Fibroblast of skin of left biceps (primary cell): ENCODE results near the gene IMMP2L.
A peak's percentile ranks its signal among the peaks of the same experiment; 100 is the strongest.

ENCODE experiments used
- DNase-seq, 2 experiments: peaks; one replicate each; pipeline ENCODE4 v3.0.0-alpha.2; 2013; ENCODE audit warnings: low read depth in 2 of 2

IMMP2L gene

GRCh38 chr7:110994028-110994967, 568.0 kb downstream of the IMMP2L start:
- DNase-seq, result no peak

- DNase-seq, result no peak
These were observed 573.3 kb downstream of the IMMP2L start for GRCh38 chr7:110988890-110989501.

DNA sequence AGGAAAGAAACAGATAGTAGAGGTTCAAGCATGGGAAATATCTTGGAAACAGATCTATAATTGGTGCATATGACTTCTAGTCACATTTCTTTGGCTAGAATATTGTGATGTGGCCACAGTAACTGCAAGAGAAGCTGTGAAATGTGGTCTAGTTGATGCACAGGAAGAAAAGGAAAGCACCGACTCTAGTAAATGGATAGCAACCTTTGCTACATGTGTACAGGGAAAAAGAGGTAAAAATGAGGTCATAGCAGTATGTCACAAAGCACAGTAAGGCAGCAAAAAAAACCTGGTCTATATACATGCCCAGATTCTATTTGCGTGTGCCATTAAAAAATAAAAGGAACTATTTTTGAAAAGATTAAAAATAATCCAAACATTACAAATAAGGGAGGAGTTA, 573.9 kb downstream of the IMMP2L start:
- DNase-seq, result no peak

GRCh38 chr7:110987127-110987693, 575.1 kb downstream of the IMMP2L start:
- no peak for DNase-seq

- no peak for DNase-seq
These were observed 578.4 kb downstream of the IMMP2L start for GRCh38 chr7:110983822-110984456.

GRCh38 chr7:110977127-110977737, 585.1 kb downstream of the IMMP2L start:
- DNase-seq, result peak; percentile 15 to 24

GRCh38 chr7:110975486-110975885, 586.8 kb downstream of the IMMP2L start:
- DNase-seq, result no peak

DNA sequence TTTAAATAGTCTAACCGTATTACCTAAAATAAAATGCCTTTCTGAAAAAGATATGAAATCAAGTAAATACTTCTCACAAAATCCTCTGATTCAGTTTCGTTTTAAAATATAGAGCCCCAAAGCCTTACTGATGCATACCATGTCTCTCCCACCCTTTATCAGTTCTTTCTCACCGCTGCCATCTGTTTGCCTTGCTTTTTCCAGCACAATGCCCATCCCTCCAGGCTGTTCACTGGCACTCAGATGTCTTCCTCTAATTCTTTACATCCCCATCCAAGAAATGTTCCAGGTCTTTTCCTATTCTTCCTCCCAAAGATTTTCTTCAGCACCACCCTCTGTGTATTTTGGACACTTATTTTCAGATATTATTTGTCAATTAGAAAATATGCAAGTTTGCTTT, 587.9 kb downstream of the IMMP2L start:
- no peak for DNase-seq

DNA sequence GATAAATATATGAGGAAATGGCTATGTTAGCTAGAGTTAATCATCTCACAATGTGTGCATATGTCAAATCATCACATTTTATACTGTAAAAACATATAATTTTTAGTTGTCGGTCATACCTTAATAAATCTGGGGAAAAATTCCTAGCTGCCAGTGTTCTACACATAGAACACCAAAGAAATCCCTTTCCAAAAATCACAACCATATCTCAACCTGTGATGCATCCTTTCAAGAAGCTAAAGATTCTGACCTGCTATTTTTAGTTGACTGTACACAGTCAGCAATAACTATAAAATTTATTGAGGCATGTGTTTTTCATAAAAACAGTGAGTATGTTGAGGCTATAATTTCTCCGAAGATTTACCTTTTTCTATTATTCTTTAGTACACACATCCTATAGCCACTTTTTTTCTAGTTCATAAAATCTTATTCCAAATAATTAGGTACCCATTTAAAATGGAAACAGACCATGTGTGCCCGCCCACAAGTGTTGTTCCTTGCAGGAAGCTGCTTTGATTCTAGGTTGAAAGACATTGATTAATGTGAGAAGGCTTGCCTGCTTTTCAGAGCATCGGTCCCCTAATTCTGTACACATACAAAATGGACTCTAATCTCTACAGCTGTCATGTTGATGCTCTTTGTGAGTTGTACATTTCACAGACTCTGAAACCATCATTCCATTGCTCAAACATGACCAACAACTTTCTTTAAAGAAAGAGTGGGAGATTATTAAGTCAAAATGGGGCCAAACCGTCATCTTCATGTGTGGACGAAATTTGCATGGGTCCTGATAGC, 588.9 kb downstream of the IMMP2L start:
- peak; percentile 9 to 25 for DNase-seq

DNA sequence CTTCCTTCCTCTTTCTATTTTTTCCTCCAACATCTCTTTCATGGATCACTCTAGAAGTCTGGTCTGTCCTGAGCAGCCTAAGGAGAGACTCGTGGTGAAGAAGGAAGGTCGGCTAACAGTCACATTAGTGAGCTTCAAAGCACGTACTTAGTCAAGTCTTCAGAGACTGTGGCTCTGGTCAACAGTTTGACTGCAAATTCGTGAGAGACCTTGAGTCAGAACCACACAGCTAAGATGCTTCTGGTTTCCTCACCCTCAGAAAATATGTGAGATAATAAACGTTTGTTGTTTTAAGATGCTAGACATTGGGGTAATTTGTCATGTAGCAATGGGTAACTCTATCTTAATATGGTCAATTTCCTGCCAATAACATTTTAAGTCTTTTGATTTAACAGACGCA, 597.5 kb downstream of the IMMP2L start:
- DNase-seq, result no peak

DNA sequence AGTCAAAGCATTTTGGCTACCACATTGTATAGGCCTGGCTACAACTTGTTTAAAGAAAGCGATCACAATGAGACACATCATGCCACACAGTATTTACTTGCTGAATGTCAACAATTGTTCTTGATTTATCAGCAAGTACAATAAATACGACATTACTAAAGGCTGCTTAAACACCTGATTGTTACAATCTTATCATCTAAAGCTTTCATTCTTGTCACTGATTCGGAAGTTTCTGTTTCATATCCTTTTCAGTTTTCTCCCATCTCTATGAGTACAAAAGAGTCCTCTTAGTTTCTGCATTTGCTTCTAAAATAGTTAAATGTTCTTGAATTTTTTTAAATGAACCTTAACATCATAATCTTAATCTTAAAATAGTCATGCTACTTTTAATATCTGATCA, 599.5 kb downstream of the IMMP2L start:
- DNase-seq, result no peak

DNA sequence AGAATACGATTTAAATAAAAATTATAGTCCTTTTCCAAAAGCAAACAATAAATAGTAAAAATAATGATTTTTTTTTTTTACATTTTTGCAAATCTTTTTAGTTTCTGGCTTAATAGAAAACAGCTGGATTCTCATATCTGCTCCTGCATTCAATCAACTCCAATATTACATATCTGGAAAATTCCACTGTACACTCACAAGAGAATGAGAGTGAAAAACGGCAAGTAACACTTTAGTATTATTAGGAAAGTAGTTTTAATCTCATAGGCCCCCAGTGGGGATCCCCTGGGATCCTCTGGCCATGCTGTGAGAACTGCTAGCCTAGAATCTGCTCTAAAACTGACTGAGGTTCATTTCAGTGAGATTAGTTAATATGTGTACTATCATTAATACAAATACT, 599.9 kb downstream of the IMMP2L start:
- DNase-seq, result peak in 1 of 2 experiments; percentile 9

GRCh38 chr7:110960811-110961210, 601.5 kb downstream of the IMMP2L start:
- no peak for DNase-seq

- no peak for DNase-seq
These were observed 614.0 kb downstream of the IMMP2L start for GRCh38 chr7:110948280-110948679.

GRCh38 chr7:110947408-110947807, 614.9 kb downstream of the IMMP2L start:
- DNase-seq, result no peak

- no peak for DNase-seq
These were observed 617.2 kb downstream of the IMMP2L start for GRCh38 chr7:110944966-110945644.

- no peak for DNase-seq
These were observed 617.8 kb downstream of the IMMP2L start for GRCh38 chr7:110944448-110944847.

DNA sequence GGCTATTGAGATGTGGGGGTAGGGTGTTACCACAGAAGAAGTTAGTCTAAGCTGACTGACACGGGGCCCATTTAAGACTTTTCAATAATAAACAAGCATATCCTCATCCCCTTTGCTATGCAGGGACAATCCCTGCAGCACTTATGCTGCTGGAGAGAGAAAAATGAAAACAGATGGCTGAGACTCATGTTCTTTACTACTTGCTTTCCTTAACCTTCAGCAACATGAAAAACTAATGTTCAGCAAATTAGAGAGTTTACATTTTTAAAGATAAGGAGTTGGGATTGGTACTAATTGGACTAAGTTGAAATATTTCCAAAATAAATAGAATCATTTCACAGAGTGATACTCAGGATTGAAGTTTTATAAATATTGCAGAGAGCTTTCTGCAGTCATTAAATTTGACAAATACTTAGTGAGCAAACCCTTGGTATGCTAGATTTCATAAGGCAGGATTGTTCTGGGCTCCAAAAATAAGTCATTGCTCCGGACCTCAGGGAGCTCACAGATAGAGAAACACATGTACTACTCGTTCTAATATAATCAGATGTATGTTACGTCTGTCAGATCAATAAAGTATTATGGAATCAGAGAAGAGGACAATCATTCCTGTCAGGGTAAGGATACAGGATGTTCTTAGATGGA, 618.5 kb downstream of the IMMP2L start:
- DNase-seq, result peak; percentile 55 to 62

DNA sequence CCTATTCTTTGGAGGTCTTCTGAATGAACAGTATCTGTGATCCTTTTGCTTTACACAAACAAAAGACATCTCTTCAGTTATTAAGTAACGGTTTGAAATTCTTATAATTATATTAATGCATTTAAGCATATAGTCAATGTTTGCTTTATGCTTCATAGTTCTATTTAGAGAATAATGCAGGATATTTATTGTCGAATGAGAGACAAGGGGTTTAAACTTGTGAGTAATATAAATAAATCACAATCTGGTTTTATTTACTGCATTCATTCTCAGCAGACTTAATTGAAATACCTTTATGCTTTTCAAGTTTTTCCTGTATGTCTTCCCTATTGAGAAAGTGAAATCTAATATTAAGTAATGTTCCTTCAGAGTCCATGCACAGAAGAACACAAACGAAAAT, 620.9 kb downstream of the IMMP2L start:
- no peak for DNase-seq

DNA sequence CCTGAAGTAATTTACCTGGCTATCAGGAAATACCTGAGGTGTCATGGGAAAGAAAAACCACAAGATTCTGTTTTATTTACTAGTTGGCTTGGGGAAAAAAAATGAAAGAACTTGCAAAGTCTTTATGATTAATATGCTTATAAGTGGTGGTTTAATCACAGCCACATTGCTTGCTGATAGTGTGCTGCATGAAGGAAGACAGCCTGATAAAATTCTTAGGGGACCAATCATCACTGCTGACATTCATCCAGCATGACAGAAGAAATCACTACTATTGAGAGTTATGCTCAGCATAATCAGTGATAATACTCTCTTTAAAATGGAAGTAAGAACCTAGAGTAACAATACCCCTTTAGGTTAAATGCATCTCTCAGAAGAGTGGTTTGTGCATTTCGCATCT, 621.5 kb downstream of the IMMP2L start:
- no peak for DNase-seq
